Astrocyte (in vitro differentiated cells and primary cell): Measurements from ENCODE around the gene EIF4G3.

ENCODE experiments used
- EZH2 ChIP-seq: IDR thresholded peaks from 2 replicates; pipeline ENCODE4 v1.6.1; 2012; ENCODE audit warnings: mild to moderate bottlenecking, low read length, inconsistent platforms; ENCODE audit not compliant: insufficient read depth
- TF ChIP-seq, protein P1 (sequence below): IDR thresholded peaks from 2 replicates; pipeline ENCODE4 v1.5.1; 2011; ENCODE audit warnings: low read depth, mild to moderate bottlenecking, inconsistent platforms, low read length, moderate library complexity; ENCODE audit not compliant: insufficient read depth

DNA sequence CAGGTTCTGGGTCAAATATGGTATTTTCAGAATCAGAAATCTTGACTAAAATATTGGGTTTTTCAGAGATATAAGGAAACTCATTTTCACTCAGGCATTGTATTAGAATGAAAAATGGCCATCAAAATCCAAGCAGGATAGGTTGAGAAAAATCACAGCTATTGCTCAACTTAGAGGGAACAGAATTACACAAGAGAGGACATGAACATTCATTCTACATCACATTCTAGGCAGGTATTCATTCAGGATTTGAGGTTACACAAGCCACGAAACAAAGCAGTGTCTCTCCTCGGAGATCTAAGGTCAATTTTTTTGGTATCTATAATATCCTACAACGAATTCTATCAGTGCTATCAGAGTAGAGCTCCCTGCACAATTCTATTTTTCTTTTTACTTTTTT is 226.0 kb downstream of the EIF4G3 start:
- TF ChIP-seq, protein P1, sequence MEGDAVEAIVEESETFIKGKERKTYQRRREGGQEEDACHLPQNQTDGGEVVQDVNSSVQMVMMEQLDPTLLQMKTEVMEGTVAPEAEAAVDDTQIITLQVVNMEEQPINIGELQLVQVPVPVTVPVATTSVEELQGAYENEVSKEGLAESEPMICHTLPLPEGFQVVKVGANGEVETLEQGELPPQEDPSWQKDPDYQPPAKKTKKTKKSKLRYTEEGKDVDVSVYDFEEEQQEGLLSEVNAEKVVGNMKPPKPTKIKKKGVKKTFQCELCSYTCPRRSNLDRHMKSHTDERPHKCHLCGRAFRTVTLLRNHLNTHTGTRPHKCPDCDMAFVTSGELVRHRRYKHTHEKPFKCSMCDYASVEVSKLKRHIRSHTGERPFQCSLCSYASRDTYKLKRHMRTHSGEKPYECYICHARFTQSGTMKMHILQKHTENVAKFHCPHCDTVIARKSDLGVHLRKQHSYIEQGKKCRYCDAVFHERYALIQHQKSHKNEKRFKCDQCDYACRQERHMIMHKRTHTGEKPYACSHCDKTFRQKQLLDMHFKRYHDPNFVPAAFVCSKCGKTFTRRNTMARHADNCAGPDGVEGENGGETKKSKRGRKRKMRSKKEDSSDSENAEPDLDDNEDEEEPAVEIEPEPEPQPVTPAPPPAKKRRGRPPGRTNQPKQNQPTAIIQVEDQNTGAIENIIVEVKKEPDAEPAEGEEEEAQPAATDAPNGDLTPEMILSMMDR: no peak
- no peak for TF ChIP-seq EZH2
